Measurements from ENCODE around the gene SLC7A6.

The SLC7A6 gene

GRCh38 chr16:68306633-68307032 is 42.3 kb downstream of the SLC7A6 start:
- DNase-seq (ENCODE audit: low spot score) = no peak

DNA sequence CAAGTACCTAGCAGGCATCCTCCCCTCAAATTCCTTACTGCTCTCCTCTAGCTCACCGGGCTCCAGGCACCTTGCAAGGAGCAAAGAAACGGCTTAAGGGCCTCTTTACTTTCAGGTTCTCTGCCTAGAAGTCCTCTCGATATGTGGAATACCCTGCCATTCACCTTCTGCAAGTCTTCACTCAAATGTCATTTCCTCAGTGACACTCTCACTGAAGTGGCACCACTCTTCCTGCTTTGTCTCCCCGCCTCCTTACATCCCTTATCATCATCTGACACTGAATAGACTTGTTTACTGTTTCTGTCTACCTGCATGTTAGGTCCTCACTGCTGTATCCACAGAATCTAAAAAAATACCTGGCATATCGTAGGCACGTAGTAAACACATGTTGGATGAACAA is 45.5 kb downstream of the SLC7A6 start:
- DNase-seq (ENCODE audit: low spot score) = no peak

- no peak for DNase-seq (ENCODE audit: low spot score)
Measured at GRCh38 chr16:68310437-68310773, 46.1 kb downstream of the SLC7A6 start.

- DNase-seq (ENCODE audit: low spot score) = peak; percentile 86
Measured at GRCh38 chr16:68310774-68311511, 46.6 kb downstream of the SLC7A6 start, which contains the start of the genes PRMT7 and SLC7A6OS. Gene PRMT7 (plus strand): TSS chr16:68311019. CDS start chr16:68315980, 4,961 bp downstream. Gene SLC7A6OS (minus strand): TSS chr16:68310946. CDS start chr16:68310926, 20 bp downstream.

- no peak for DNase-seq (ENCODE audit: low spot score)
Measured at GRCh38 chr16:68313116-68313515, 48.8 kb downstream of the SLC7A6 start.

GRCh38 chr16:68319185-68319908 is 55.0 kb downstream of the SLC7A6 start:
- no peak for DNase-seq (ENCODE audit: low spot score)

DNA sequence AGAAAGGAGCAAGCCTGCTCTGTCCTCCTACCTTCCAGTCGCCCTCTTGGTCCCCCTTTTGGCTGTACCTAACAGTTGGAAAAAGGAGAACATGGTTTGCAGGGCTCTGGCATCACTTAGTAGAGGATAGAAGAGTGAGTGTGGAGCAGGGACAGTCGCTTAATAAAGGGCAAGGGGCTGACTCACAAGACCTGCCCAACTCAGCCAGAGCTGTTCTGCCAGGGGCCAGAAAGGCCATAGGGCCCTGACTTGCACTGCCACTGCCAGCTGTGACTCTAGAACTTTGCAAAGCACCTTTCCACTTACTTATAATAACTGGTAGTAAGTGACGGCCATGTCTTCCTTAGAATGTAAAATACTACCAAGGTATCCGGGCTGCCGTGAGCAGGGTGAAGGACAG is 60.0 kb downstream of the SLC7A6 start:
- DNase-seq (ENCODE audit: low spot score) = no peak

GRCh38 chr16:68324780-68325357 is 60.5 kb downstream of the SLC7A6 start:
- peak; percentile 60 for DNase-seq (ENCODE audit: low spot score)

- peak; percentile 74 for DNase-seq (ENCODE audit: low spot score)
Measured at GRCh38 chr16:68328151-68328859, 64.0 kb downstream of the SLC7A6 start.

DNA sequence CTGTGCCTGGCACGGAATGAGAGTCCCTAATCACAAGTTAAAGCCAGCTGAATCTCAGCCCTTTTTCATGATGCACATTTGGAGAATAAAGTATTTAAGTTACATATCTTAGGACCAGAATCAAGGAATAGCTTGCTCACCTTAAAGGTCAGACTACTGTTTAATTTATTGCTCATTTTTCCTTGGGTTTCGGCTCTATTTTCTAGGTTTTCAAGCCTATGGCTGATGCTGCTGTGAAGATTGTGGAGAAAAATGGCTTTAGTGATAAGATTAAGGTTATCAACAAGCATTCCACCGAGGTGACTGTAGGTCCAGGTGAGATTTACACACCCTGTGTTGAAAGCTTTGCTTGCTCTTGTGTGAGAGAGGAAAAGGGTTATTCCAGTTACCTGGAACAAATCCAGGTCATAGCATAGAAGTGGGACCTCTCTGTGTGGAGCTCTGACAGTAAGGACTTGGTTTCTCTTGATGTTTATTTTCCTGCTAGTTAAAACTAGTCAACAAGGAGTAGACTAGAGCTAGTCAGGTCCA is 64.6 kb downstream of the SLC7A6 start:
- DNase-seq (ENCODE audit: low spot score) = no peak

GRCh38 chr16:68331879-68332410 is 67.6 kb downstream of the SLC7A6 start:
- DNase-seq (ENCODE audit: low spot score) = no peak

GRCh38 chr16:68332411-68333121 is 68.2 kb downstream of the SLC7A6 start:
- DNase-seq (ENCODE audit: low spot score) = peak; percentile 97

- no peak for DNase-seq (ENCODE audit: low spot score)
Measured at GRCh38 chr16:68335175-68335574, 70.8 kb downstream of the SLC7A6 start.

DNA sequence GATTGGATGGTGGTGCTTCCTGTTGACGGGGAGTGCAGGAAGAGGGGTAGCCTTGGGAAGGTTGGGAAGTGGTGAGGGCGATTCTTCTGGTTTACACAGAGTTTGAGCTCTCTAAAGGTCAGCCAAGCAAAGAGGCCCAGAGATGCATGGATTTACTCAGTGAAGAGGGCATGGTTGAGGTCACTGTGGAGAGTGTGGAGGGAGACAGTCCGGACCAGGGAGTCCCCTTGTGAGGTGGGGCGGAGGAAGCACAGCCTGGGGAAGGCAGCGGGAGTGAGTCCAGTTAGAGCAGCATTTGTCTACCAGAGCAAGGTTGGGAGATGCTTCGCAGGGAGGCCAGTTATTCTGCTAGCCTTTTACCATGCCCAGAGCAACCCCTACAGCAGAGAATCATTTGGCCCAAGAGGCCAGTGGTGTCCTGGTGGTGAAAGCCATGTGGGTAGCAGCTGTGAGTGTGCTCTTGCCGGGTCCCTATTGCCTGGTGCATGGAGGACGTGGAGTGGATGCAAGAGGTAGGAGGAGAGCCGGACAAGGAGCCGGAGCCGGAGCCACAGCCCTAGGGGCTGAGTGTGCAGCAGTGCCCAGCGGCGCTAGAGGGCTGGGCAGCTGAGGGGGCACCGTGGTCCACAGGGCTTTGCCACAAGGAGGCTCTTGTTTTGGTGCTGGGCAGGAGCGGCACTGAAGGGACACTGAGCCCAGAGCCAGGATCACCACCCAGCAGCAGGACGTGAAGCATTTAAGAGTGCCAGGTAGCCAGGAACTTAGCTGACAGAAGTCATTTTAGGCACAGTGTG is 74.2 kb downstream of the SLC7A6 start:
- no peak for DNase-seq (ENCODE audit: low spot score)

- DNase-seq (ENCODE audit: low spot score) = no peak
Measured at GRCh38 chr16:68339214-68339613, 74.9 kb downstream of the SLC7A6 start.

DNA sequence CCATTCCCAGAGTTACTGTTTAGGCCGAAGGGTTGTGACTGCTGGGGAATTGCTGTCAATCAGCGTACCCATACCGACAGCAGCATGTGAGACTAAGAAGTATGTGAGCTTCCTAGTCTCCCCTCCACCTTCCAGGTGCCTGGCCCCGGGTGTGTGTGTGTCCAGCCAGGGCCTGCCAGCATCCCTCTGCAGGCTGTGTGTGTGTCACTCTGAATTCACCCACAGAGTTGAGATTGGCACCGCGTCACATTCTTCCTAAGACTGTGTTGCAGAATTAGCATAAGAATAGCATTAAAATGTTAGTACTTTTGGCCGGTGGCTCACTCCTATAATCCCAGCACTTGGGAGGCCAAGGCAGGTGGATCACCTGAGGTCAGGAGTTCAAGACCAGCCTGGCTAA is 78.3 kb downstream of the SLC7A6 start:
- no peak for DNase-seq (ENCODE audit: low spot score)

GRCh38 chr16:68343137-68343536 is 78.8 kb downstream of the SLC7A6 start:
- DNase-seq (ENCODE audit: low spot score) = no peak

GRCh38 chr16:68344252-68344651 is 79.9 kb downstream of the SLC7A6 start:
- no peak for DNase-seq (ENCODE audit: low spot score)

DNA sequence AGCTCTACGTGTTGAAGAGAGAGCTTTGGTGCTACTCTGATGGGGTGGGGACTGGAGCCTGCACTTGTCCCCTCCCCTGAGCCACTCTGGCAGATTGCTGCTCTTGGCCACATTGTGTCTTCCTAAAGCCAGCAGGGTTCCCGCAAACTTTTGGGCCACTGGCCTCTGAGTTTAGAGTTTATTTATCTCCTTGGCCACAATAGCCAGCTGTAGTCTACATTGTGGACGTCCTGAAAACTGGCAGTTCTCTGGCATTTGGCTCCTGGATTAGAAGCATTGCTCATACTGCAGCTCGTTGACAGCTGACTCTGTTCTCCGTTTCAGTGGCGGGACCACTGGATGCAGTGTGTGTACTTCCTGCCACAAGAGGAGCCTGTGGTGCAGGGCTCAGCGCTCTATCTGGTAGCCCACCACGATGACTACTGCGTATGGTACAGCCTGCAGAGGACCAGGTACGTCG is 81.1 kb downstream of the SLC7A6 start:
- no peak for DNase-seq (ENCODE audit: low spot score)

GRCh38 chr16:68345958-68346635 is 81.8 kb downstream of the SLC7A6 start:
- DNase-seq (ENCODE audit: low spot score) = no peak
